ENCODE results near the gene MAGI2. TPM values are rescaled to one million over a fixed set of nuclear protein-coding genes. Genes with fewer than 3 reads are reported as not detected.

MAGI2 gene
- total RNA-seq, 1 donor from 2014 or later: 10.7 TPM

DNA sequence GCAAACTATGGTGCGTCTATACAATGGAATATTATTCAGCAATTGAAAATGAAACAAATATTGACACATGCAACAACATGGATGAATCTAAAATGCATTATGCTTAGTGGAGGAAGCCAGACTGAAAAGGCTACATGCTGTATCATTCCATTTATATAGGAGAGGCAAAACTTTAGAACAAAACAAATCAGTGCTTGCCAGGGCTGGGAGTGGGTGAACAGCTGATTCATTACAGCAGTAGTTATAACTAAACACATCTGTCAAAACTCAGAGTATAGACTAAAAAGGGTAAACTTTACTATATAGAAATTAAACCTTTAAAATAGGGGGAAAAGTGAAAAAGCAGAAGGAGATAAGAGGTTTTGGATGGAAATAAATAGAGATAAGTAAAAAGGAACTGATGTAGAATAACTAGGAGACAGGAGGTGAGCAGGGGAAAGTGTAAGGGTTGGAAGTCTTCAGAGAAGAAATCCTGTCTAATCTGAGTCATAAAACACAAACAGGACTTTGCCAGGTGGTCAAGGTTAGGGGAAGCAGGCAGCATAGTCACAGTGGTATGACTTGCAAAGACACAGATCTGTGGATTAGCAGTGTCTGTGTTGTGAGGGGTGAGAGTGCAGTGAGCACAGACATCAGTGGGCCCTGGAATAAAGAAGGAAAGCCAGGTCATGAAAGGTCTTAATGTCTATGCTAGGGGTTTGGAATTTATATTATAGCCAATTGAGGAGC is 1305.1 kb downstream of the MAGI2 start:
- Mint-ChIP-seq H3K27ac (ENCODE audit: unreplicated experiment) (no peak overlapping the region), H3K4me3 (ENCODE audit: unreplicated experiment) (no peak overlapping the region), H3K4me1 (ENCODE audit: unreplicated experiment) (peaks cover 7% of the 10 kb centered on the region), H3K9me3 (ENCODE audit: unreplicated experiment) (no peaks in the 10 kb centered on the region), H3K27me3 (ENCODE audit: unreplicated experiment) (peaks cover 10% of the 10 kb centered on the region), H3K36me3 (ENCODE audit: unreplicated experiment) (no peaks in the 10 kb centered on the region)
- TF ChIP-seq, protein P1, sequence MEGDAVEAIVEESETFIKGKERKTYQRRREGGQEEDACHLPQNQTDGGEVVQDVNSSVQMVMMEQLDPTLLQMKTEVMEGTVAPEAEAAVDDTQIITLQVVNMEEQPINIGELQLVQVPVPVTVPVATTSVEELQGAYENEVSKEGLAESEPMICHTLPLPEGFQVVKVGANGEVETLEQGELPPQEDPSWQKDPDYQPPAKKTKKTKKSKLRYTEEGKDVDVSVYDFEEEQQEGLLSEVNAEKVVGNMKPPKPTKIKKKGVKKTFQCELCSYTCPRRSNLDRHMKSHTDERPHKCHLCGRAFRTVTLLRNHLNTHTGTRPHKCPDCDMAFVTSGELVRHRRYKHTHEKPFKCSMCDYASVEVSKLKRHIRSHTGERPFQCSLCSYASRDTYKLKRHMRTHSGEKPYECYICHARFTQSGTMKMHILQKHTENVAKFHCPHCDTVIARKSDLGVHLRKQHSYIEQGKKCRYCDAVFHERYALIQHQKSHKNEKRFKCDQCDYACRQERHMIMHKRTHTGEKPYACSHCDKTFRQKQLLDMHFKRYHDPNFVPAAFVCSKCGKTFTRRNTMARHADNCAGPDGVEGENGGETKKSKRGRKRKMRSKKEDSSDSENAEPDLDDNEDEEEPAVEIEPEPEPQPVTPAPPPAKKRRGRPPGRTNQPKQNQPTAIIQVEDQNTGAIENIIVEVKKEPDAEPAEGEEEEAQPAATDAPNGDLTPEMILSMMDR (IDR thresholded peaks at IDR 0.05): no peak
- no peak for DNase-seq (ENCODE audit: extremely low spot score, unreplicated experiment)

DNA sequence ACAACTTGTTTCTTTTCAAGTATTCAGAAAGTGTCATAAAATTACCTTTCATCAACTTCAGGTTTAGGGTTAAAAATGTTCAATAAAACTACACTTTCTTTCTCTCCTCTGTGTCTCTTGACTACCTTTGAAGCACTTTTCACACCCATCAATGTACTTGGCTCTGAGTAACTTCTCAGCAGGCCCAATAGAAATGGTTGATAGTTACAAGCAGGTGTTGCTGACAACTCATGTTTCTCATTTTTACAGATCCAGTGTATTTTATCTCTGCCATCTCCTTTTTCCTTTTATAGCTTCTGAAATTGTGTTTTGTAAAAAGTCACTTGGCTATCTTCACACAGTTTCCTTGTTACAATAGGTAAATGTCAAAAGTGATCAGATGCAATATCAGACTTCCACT is 1306.9 kb downstream of the MAGI2 start:
- Mint-ChIP-seq H3K27ac (ENCODE audit: unreplicated experiment) (no peak overlapping the region), H3K4me1 (ENCODE audit: unreplicated experiment) (peaks cover 7% of the 10 kb centered on the region), H3K4me3 (ENCODE audit: unreplicated experiment) (no peak overlapping the region), H3K27me3 (ENCODE audit: unreplicated experiment) (peaks cover 10% of the 10 kb centered on the region), H3K9me3 (ENCODE audit: unreplicated experiment) (no peaks in the 10 kb centered on the region), H3K36me3 (ENCODE audit: unreplicated experiment) (no peaks in the 10 kb centered on the region)
- DNase-seq (ENCODE audit: extremely low spot score, unreplicated experiment): no peak
- TF ChIP-seq, protein P1 (IDR thresholded peaks at IDR 0.05): no peak

DNA sequence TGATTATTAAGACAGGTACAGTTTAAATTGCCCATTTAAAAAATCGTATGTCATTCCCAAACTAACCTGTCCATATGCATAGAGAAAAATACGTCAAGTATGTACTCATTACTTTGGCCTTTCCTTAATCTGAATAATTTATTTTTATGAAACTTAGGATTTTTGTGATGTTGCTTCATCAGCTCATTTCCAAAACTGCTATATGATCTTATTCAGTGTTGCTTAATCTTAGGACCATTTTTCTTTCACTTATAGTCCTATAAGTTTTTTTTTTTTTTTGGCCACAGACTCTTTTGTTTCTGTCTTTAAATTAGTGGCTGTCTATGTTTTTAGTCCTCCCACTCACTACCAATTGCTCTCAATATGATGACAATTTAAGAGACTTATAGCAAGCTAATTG is 1309.8 kb downstream of the MAGI2 start:
- no peak for DNase-seq (ENCODE audit: extremely low spot score, unreplicated experiment)
- peaks cover 10% of the 10 kb centered on the region for H3K27me3 Mint-ChIP-seq (ENCODE audit: unreplicated experiment)
- H3K4me1 Mint-ChIP-seq (ENCODE audit: unreplicated experiment): peaks cover 3% of the 10 kb centered on the region
- no peak overlapping the region for H3K27ac Mint-ChIP-seq (ENCODE audit: unreplicated experiment)
- H3K9me3 Mint-ChIP-seq (ENCODE audit: unreplicated experiment): no peaks in the 10 kb centered on the region
- no peak overlapping the region for H3K4me3 Mint-ChIP-seq (ENCODE audit: unreplicated experiment)
- no peaks in the 10 kb centered on the region for H3K36me3 Mint-ChIP-seq (ENCODE audit: unreplicated experiment)
- TF ChIP-seq, protein P1 (IDR thresholded peaks at IDR 0.05): no peak

DNA sequence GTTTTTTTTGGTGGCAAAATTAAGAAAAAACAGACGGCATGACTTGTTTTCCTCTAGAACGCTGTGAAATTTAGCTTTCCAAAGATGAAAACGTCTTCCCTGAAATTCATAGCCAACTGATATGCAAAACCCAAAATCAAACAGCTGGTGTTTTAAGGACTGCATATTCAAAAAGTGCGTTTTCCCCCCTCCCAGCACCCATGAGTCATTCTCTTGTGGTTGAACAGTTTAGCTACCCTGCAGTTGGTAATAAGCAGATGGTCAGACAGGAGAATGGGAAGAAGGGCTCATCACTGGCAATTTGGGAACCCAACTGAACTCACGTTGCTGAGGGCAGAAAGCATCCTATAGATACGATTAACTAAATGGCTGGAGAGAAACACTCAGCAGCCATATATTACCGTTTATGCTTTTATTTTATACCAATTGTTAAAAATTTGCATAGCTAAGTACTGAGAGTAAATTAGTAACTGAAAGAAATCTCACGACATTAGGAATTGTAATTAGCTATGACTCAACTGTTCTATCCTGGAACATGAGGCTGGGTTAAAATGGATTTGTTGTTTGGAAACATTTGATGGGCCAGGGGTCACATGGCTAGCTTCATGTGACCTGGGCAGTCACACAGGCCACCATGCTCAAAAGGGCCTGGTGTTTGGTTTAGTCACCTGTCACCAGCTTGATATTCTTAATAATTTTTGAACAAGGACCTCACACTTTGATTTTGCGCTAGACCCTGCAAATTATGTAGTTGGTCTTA is 1311.8 kb downstream of the MAGI2 start:
- TF ChIP-seq, protein P1 (IDR thresholded peaks at IDR 0.05): no peak
- peaks cover under 1% of the 10 kb centered on the region for H3K4me1 Mint-ChIP-seq (ENCODE audit: unreplicated experiment)
- no peaks in the 10 kb centered on the region for H3K9me3 Mint-ChIP-seq (ENCODE audit: unreplicated experiment)
- no peak for DNase-seq (ENCODE audit: extremely low spot score, unreplicated experiment)
- H3K27me3 Mint-ChIP-seq (ENCODE audit: unreplicated experiment): peaks cover 12% of the 10 kb centered on the region
- H3K27ac Mint-ChIP-seq (ENCODE audit: unreplicated experiment): no peak overlapping the region
- H3K36me3 Mint-ChIP-seq (ENCODE audit: unreplicated experiment): no peaks in the 10 kb centered on the region
- H3K4me3 Mint-ChIP-seq (ENCODE audit: unreplicated experiment): no peak overlapping the region

DNA sequence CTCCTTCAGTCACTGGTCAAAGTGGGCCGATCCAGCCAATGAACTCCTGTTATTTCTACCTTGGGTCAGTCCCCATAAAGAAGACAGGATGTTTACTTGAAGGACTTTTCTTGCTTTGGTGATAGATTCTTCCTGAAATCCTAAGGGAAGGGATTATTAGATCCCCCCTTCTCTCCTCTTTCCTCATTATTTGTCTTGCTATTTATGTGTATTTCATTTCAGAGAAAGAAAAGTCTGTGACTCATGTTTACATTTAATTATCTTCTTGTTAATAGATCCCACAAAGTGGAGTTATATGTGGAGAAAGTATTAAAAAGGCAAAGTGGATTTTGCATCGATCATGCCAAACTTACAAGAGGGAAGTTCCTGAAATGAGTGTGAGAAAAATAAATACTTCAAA is 1313.4 kb downstream of the MAGI2 start:
- Mint-ChIP-seq H3K27me3 (ENCODE audit: unreplicated experiment) (peaks cover 12% of the 10 kb centered on the region), H3K9me3 (ENCODE audit: unreplicated experiment) (no peaks in the 10 kb centered on the region), H3K27ac (ENCODE audit: unreplicated experiment) (no peak overlapping the region), H3K4me3 (ENCODE audit: unreplicated experiment) (no peak overlapping the region), H3K4me1 (ENCODE audit: unreplicated experiment) (no peaks in the 10 kb centered on the region), H3K36me3 (ENCODE audit: unreplicated experiment) (no peaks in the 10 kb centered on the region)
- DNase-seq (ENCODE audit: extremely low spot score, unreplicated experiment): no peak
- TF ChIP-seq, protein P1 (IDR thresholded peaks at IDR 0.05): no peak

Measured in osteocyte (in vitro differentiated cells).